KMS-11 (cell line): ENCODE results near the gene ACSM6.

Experiments used
- H2AFZ ChIP-seq: fragments of 200-600 bp; sonication (generic); 2 replicates; pipeline ENCODE4 v1.6.1; 2016; ENCODE audit warnings: antibody characterized with exemption, mixed run types, low read depth
- H3K27ac ChIP-seq: fragments of 200-600 bp; sonication (generic); 2 replicates; pipeline ENCODE4 v1.6.1; 2016; ENCODE audit warnings: mild to moderate bottlenecking, mixed run types
- H3K27me3 ChIP-seq: fragments of 200-600 bp; sonication (generic); 2 replicates; pipeline ENCODE4 v1.6.1; 2017; ENCODE audit warnings: mild to moderate bottlenecking, low read depth, mixed run types, moderate library complexity; ENCODE audit not compliant: insufficient read depth
- H3K36me3 ChIP-seq: fragments of 200-600 bp; sonication (generic); 2 replicates; pipeline ENCODE4 v1.6.1; 2017; ENCODE audit warnings: mild to moderate bottlenecking, mixed run types; ENCODE audit not compliant: insufficient read depth
- H3K4me1 ChIP-seq: fragments of 200-600 bp; sonication (generic); 2 replicates; pipeline ENCODE4 v1.6.1; 2016; ENCODE audit warnings: mild to moderate bottlenecking, low read depth, mixed run types; ENCODE audit not compliant: poor library complexity, severe bottlenecking
- H3K4me2 ChIP-seq: fragments of 200-600 bp; sonication (generic); 2 replicates; pipeline ENCODE4 v1.7.0; 2016; ENCODE audit warnings: mild to moderate bottlenecking, mixed run types
- H3K4me3 ChIP-seq: fragments of 200-600 bp; sonication (generic); IDR thresholded peaks from 2 replicates; pipeline ENCODE4 v1.6.1; 2017; ENCODE audit warnings: low read depth, low read length, mixed read lengths; ENCODE audit not compliant: insufficient read depth
- H3K79me2 ChIP-seq: fragments of 200-600 bp; sonication (generic); 2 replicates; pipeline ENCODE4 v1.6.1; 2016; ENCODE audit warnings: low read depth, mixed run types; ENCODE audit not compliant: insufficient read depth
- H3K9ac ChIP-seq: fragments of 200-600 bp; sonication (generic); 2 replicates; pipeline ENCODE4 v1.6.1; 2016; ENCODE audit warnings: mild to moderate bottlenecking, mixed run types
- H4K20me1 ChIP-seq: fragments of 200-600 bp; sonication (generic); 2 replicates; pipeline ENCODE4 v1.6.1; 2016; ENCODE audit warnings: mild to moderate bottlenecking, mixed run types; ENCODE audit not compliant: insufficient read depth
- CTCF ChIP-seq: fragments of 200-600 bp; sonication (generic); conservative IDR thresholded peaks from 2 replicates; pipeline ENCODE4 v1.6.1; 2017; ENCODE audit warnings: low read depth, mild to moderate bottlenecking, antibody characterized with exemption, low read length, moderate library complexity, mixed read lengths

ACSM6 gene, protein sequence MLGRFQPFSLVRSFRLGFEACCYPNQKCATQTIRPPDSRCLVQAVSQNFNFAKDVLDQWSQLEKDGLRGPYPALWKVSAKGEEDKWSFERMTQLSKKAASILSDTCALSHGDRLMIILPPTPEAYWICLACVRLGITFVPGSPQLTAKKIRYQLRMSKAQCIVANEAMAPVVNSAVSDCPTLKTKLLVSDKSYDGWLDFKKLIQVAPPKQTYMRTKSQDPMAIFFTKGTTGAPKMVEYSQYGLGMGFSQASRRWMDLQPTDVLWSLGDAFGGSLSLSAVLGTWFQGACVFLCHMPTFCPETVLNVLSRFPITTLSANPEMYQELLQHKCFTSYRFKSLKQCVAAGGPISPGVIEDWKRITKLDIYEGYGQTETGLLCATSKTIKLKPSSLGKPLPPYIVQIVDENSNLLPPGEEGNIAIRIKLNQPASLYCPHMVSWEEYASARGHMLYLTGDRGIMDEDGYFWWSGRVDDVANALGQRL

DNA sequence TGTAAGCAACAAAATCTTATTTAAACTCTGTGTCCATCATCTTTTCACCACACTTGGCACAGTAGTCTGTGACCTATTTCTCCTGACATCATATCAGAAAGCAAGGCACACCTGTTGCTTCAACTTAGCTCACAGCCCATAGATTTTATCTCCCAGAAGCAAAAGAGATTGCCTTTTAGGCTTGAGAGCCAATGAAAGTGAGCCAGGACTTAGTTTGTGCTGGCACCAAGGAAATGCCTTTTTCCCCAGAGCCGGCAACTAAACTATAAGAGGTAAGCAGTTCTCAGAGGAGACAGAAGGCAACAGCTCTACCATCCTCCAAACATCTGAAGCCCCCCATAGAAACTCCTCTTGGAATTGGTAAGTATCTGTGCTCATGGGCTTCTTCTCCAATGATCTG lies at the start of gene ACSM6:
ACSM6 (plus strand) TSS at position 295 of the 400 bp plus-strand sequence. CDS start 248 bp downstream, outside the sequence.
- no peak within 1 kb of the TSS for H3K4me2 ChIP-seq
- H3K79me2 ChIP-seq: no peaks in the 10 kb centered on the region
- TF ChIP-seq CTCF: no peak
- H3K4me3 ChIP-seq: no peak within 1 kb of the TSS
- H3K9ac ChIP-seq: no peak within 1 kb of the TSS
- H3K4me1 ChIP-seq: no peaks in the 10 kb centered on the region
- no peaks in the 10 kb centered on the region for H4K20me1 ChIP-seq
- H3K27ac ChIP-seq: no peak within 1 kb of the TSS
- H3K27me3 ChIP-seq: no peaks in the 10 kb centered on the region
- no peak within 1 kb of the TSS for H2AFZ ChIP-seq
- H3K36me3 ChIP-seq: no peaks in the 10 kb centered on the region

DNA sequence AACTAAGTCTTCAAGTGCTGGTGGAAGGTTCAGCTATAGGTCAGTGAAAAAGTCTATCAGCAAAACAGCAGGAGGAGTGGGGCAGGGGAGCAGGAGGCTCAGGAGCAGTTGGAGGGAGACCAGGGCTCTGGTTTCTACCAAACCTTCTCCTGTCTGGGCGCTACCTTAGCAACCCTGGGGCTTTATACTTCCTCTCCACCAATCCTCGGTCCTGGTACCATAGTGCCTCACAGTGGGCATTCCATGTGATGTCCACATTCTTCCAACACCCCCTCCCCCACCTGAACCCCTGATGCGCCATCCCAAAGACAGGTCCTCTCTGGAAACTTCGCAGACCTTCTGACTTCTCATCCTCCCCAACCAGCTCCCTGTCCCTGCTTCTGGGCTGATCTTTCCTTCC lies 25.3 kb upstream of the ACSM6 start:
- Histone ChIP-seq H3K79me2 (no peaks in the 10 kb centered on the region), H3K27ac (no peak overlapping the region)

GRCh38 chr10:95169522-95169921 lies 24.5 kb upstream of the ACSM6 start:
- Histone ChIP-seq H3K79me2 (no peaks in the 10 kb centered on the region), H3K4me1 (no peaks in the 10 kb centered on the region), H3K4me3 (no peak overlapping the region), H3K27me3 (no peaks in the 10 kb centered on the region), H3K4me2 (no peak overlapping the region), H2AFZ (no peak overlapping the region), H4K20me1 (no peaks in the 10 kb centered on the region), H3K36me3 (no peaks in the 10 kb centered on the region), H3K9ac (no peak overlapping the region), H3K27ac (no peak overlapping the region)
- no peak for TF ChIP-seq CTCF

More for the DNA sequence above, 25.3 kb upstream of the ACSM6 start:
- no peak overlapping the region for H3K4me3 ChIP-seq
- H3K36me3 ChIP-seq: no peaks in the 10 kb centered on the region
- no peak overlapping the region for H2AFZ ChIP-seq
- no peaks in the 10 kb centered on the region for H3K27me3 ChIP-seq
- TF ChIP-seq CTCF: no peak
- H3K9ac ChIP-seq: no peak overlapping the region
- H3K4me2 ChIP-seq: no peak overlapping the region
- no peaks in the 10 kb centered on the region for H3K4me1 ChIP-seq
- no peaks in the 10 kb centered on the region for H4K20me1 ChIP-seq

DNA sequence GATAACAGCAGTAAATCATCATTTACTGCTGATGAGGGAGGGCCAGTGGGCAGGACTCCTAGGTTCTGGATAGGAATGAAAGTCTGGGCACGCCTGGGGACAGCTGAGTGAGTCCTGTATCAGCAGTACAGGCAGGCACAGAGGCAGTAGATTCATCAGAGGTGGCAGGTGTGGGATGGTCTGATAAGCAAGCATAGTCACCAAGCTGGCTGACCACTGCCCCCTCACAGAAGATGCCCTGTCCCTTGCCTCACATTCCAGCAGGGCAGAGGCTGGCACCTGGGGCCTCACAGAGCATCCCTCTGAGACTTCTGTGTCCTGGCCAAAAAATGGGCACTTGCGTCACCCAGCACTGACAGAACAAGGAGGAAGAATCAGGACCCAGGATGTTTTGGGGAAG lies 23.2 kb upstream of the ACSM6 start:
- H2AFZ ChIP-seq: no peak overlapping the region

More for the DNA sequence above, 23.2 kb upstream of the ACSM6 start:
- no peaks in the 10 kb centered on the region for H4K20me1 ChIP-seq
- H3K4me3 ChIP-seq: no peak overlapping the region
- H3K79me2 ChIP-seq: no peaks in the 10 kb centered on the region
- no peaks in the 10 kb centered on the region for H3K27me3 ChIP-seq
- H3K4me2 ChIP-seq: no peak overlapping the region
- no peak overlapping the region for H3K9ac ChIP-seq
- TF ChIP-seq CTCF: no peak
- H3K27ac ChIP-seq: no peak overlapping the region
- H3K36me3 ChIP-seq: no peaks in the 10 kb centered on the region
- no peaks in the 10 kb centered on the region for H3K4me1 ChIP-seq
